Uterus (tissue), 2 donors: Measurements from ENCODE around the gene USP46.

Source experiments
- POLR2A ChIP-seq, 2 donors: fragments of 450-650 bp; IDR thresholded peaks; one replicate each; pipeline ENCODE4 v1.6.1; 2016; ENCODE audit warnings: antibody characterized with exemption in 2 of 2, mild to moderate bottlenecking in 1 of 2, moderate library complexity in 1 of 2
- TF ChIP-seq, protein P1 (sequence below), 4 experiments: fragments of 200-600 bp in 2 of 4; fragments of 450-650 bp in 2 of 4; sonication (generic) in 2 of 4; IDR thresholded peaks; one replicate each; pipeline ENCODE4 v1.5.1; 2016 to 2019; ENCODE audit warnings: antibody characterized with exemption in 4 of 4, mild to moderate bottlenecking in 2 of 4, moderate library complexity in 1 of 4

DNA sequence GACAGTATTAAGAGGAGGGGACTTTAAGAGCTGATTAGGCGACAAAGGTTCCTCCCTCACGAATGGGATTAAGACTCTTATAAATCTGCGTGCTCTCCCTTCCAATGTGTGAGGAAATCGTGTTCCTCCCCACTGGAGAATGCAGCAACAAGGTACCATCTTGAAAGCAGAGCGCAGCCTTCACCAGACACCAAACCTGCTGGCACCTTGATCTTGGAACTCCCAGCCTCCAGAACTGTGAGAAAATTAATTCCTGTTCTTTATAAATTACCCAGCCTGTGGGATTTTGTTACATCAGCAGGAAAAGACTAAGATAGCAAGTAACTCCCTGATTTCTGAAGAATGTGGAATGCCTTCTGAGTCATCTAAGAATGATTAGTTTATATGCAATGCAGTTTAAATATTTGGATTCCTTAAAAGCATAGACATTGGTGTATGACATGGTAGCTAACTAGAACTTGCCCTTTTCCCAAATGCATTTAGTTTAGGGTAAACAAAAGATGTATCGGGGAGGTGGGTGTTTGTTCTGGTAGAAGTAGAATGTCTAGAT is 86.1 kb downstream of the USP46 start:
- no peak for TF ChIP-seq POLR2A (IDR thresholded peaks at IDR 0.05)
- TF ChIP-seq, protein P1, sequence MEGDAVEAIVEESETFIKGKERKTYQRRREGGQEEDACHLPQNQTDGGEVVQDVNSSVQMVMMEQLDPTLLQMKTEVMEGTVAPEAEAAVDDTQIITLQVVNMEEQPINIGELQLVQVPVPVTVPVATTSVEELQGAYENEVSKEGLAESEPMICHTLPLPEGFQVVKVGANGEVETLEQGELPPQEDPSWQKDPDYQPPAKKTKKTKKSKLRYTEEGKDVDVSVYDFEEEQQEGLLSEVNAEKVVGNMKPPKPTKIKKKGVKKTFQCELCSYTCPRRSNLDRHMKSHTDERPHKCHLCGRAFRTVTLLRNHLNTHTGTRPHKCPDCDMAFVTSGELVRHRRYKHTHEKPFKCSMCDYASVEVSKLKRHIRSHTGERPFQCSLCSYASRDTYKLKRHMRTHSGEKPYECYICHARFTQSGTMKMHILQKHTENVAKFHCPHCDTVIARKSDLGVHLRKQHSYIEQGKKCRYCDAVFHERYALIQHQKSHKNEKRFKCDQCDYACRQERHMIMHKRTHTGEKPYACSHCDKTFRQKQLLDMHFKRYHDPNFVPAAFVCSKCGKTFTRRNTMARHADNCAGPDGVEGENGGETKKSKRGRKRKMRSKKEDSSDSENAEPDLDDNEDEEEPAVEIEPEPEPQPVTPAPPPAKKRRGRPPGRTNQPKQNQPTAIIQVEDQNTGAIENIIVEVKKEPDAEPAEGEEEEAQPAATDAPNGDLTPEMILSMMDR (IDR thresholded peaks at IDR 0.05), result no peak
